Mucosa of gallbladder (tissue), 1 donor: ENCODE results near the gene ZNF597. TPM values are rescaled to one million over a fixed set of nuclear protein-coding genes. Genes with fewer than 3 reads are reported as not detected.

Source experiments
- DNase-seq: peaks from one replicate; pipeline ENCODE4 v3.0.0-alpha.2; 2020; ENCODE audit warnings: low spot score
- total RNA-seq: library from RNA; stranded (reverse); gene quantifications from one replicate; pipeline ENCODE4 v1.2.1, GENCODE V29; 2021
- donor health status: DM: no; HTN: no; CAD: no.

Gene ZNF597, protein sequence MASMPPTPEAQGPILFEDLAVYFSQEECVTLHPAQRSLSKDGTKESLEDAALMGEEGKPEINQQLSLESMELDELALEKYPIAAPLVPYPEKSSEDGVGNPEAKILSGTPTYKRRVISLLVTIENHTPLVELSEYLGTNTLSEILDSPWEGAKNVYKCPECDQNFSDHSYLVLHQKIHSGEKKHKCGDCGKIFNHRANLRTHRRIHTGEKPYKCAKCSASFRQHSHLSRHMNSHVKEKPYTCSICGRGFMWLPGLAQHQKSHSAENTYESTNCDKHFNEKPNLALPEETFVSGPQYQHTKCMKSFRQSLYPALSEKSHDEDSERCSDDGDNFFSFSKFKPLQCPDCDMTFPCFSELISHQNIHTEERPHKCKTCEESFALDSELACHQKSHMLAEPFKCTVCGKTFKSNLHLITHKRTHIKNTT
- total RNA-seq: 2.3 TPM

- DNase-seq: peak; percentile 84
Observed at GRCh38 chr16:3443108-3444031, at the start of gene ZNF597, which contains the start of gene NAA60. ZNF597 (minus strand) TSS chr16:3443504; CDS start chr16:3443153, 351 bp downstream. NAA60 (plus strand) TSS chr16:3443680; CDS start chr16:3476228, 32,548 bp downstream.

- DNase-seq: no peak
Observed at GRCh38 chr16:3492356-3492755, 49.1 kb upstream of the ZNF597 start.

GRCh38 chr16:3490911-3491629 is 47.8 kb upstream of the ZNF597 start:
- no peak for DNase-seq

DNA sequence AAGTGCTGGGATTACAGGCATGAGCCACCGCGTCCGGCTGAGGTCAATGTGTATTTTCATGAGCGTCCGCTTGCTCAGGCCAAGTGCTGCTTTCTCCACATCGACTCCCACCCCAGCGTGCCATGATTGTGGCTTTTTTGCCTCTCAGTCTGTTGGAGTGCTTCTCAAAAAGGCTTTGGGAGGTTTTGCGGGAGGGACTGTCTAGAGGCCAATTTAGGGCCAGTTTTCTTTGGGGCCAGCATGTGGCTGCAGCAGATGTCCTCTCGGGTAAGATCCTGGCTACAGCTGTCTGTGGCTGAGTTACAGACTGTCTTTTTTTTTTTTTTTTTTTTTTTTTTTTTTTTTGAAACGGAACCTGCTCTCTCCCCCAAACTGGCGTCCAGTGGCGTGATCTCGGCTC is 45.5 kb upstream of the ZNF597 start:
- DNase-seq: no peak

- no peak for DNase-seq
Observed at GRCh38 chr16:3487521-3488410, 44.5 kb upstream of the ZNF597 start.

- no peak for DNase-seq
Observed at GRCh38 chr16:3486506-3487215, 43.4 kb upstream of the ZNF597 start.

- no peak for DNase-seq
Observed at GRCh38 chr16:3485821-3486505, 42.7 kb upstream of the ZNF597 start.

DNA sequence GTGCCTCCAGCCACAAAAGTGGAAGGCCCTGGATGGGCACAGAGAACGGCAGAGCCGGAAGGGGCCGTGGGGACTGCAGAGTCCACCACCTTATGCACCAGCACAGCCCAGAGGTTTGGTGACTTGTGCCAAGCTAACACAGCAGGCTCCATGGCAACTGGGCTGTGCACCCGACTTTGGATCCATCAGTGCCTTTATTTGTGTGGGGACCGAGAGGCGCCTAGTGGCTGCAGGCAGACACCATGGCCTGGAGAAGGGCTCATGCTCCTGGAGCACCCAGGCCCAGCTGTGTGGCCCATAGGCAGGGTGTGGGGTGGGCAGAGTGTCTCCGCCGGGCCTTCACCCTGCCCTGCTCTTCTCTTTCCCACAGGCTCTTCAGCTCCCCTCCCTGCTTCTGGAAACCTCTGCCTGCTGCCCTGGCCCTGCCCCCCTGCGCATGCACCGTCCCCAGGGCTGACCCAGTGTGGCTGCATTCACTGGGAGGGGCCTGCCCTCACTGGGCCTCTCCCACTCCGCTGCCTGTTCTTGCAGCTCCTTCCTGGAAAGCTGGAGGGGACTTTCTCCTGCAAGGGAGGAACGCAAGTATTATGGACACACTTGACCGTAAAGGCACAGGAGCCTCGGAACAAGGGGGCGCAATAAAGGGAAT is 41.9 kb upstream of the ZNF597 start:
- DNase-seq: no peak

GRCh38 chr16:3484318-3485096 is 41.2 kb upstream of the ZNF597 start:
- DNase-seq: no peak

DNA sequence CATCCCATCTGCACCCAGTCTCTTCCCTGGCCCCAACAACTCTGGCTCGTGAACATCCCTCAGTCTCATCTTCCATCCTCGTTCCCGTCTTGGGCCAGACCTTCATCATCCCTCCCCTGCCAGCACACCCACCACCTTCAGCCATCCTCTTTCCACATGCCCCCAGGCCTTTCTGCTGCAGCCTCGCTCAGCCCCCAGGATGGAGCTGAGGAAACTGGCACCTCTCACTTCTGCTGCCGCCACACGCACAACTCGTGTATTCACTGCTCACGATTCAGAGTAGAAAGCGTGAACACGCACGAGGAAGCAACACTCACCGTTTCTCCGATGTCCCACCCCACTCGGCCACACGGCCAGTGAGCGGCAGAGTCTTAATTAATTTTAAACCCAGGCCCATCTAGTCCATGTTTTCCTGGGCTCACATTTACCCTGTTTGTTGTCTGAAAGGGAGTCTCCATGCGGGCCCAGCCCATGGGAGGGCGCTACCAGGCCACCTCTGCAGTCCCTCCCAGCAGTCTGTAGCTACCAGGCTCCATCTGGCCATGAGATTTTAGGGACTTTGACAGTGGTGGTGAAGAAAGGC is 39.4 kb upstream of the ZNF597 start:
- no peak for DNase-seq

- DNase-seq: no peak
Observed at GRCh38 chr16:3481696-3482658, 38.7 kb upstream of the ZNF597 start.

- no peak for DNase-seq
Observed at GRCh38 chr16:3480901-3481695, 37.8 kb upstream of the ZNF597 start.

- DNase-seq: no peak
Observed at GRCh38 chr16:3479654-3480216, 36.4 kb upstream of the ZNF597 start.

- no peak for DNase-seq
Observed at GRCh38 chr16:3478242-3478925, 35.1 kb upstream of the ZNF597 start.

DNA sequence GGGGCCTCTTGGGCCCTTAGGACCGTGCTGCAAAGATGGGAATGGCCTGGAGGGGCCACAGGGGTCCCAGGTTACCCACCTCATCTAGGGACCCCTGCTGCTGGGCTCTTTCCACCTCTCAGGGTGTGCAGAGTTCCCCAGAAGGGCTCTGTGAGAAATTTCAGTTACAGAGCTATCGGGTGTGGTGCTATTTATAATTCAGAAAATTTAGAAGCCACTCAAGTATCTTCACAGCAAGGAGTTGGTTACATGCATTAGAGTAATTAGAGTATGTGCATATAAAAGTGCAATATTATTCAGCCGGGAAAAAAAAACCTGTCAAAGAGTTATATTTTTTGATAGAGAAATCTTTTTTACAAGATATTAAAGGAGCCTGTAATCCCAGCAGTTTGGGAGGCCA is 33.1 kb upstream of the ZNF597 start:
- DNase-seq: no peak
